CD8-positive, alpha-beta memory T cell (primary cell): ENCODE data around the gene CCDC89. TPM values are rescaled to one million over a fixed set of nuclear protein-coding genes. Genes with fewer than 3 reads are reported as not detected.

Experiments
- CTCF ChIA-PET: fragments of 350-600 bp; sonication (Branson Sonifier 250); formaldehyde crosslinking; loops from one replicate; lab custom pipeline; 2021; ENCODE audit warnings: antibody characterized with exemption; lab: Charles Lee
- POLR2A ChIA-PET: fragments of 350-600 bp; sonication (Branson Sonifier 250); formaldehyde crosslinking; loops from one replicate; lab custom pipeline; 2021; ENCODE audit warnings: antibody characterized with exemption; lab: Charles Lee
- DNase-seq, 5 donors: peaks; one replicate each; pipeline versions ENCODE4 v3.0.0 to v3.0.0-alpha.2; 2020 to 2022; ENCODE audit warnings: mixed read lengths in 1 of 5
- H3K27ac ChIP-seq: one replicate; pipeline ENCODE4 v1.7.0; 2013; ENCODE audit warnings: low read depth, mild to moderate bottlenecking, low read length, moderate library complexity
- H3K27me3 ChIP-seq: 2 replicates; pipeline ENCODE4 v1.7.0; 2013; ENCODE audit warnings: low read length, mild to moderate bottlenecking; ENCODE audit not compliant: insufficient read depth, poor library complexity, severe bottlenecking
- H3K36me3 ChIP-seq: 2 replicates; pipeline ENCODE4 v1.7.0; 2013; ENCODE audit warnings: mild to moderate bottlenecking, low read length, moderate library complexity; ENCODE audit not compliant: insufficient read depth
- H3K4me1 ChIP-seq: 2 replicates; pipeline ENCODE4 v1.7.0; 2013; ENCODE audit warnings: mild to moderate bottlenecking, low read length, moderate library complexity; ENCODE audit not compliant: insufficient read depth
- H3K4me3 ChIP-seq: 2 replicates; pipeline ENCODE4 v1.7.0; 2013; ENCODE audit warnings: mild to moderate bottlenecking, low read length
- H3K9me3 ChIP-seq: 2 replicates; pipeline ENCODE4 v1.7.0; 2013; ENCODE audit warnings: mild to moderate bottlenecking, low read length
- H3K27ac Mint-ChIP-seq, 8 donors: one replicate each; pipeline ENCODE4 v1.8.0; 2020 to 2021; ENCODE audit warnings: mixed read lengths in 8 of 8, mild to moderate bottlenecking in 6 of 8, inconsistent platforms in 3 of 8, moderate library complexity in 3 of 8
- H3K27me3 Mint-ChIP-seq, 2 donors: one replicate each; pipeline ENCODE4 v1.8.0; 2020 to 2021; ENCODE audit warnings: mixed read lengths in 2 of 2, mild to moderate bottlenecking in 1 of 2, moderate library complexity in 1 of 2
- H3K36me3 Mint-ChIP-seq, 3 donors: one replicate each; pipeline ENCODE4 v1.8.0; 2020 to 2021; ENCODE audit warnings: mixed read lengths in 3 of 3, inconsistent platforms in 1 of 3, mild to moderate bottlenecking in 1 of 3
- H3K4me1 Mint-ChIP-seq, 3 donors: one replicate each; pipeline ENCODE4 v1.8.0; 2020 to 2021; ENCODE audit warnings: mixed read lengths in 3 of 3, inconsistent platforms in 1 of 3, mild to moderate bottlenecking in 1 of 3
- H3K4me3 Mint-ChIP-seq, 7 donors: one replicate each; pipeline ENCODE4 v1.8.0; 2020 to 2021; ENCODE audit warnings: mixed read lengths in 7 of 7, mild to moderate bottlenecking in 6 of 7, moderate library complexity in 4 of 7, inconsistent platforms in 2 of 7
- H3K9me3 Mint-ChIP-seq, 5 donors: one replicate each; pipeline ENCODE4 v1.8.0; 2020 to 2022; ENCODE audit warnings: mixed read lengths in 5 of 5, mild to moderate bottlenecking in 3 of 5, moderate library complexity in 2 of 5, inconsistent platforms in 1 of 5
- polyA plus RNA-seq: library from polyadenylated mRNA; unstranded; fragments of 300-500 nt; fragmentation: Illumina TruSeq; gene quantifications from one replicate; pipeline ENCODE4 v1.2.3, GENCODE V29; 2021
- total RNA-seq, 2 experiments: library from RNA; stranded (reverse); gene quantifications; one replicate each; pipeline ENCODE4 v1.2.3, GENCODE V29; 2021

Gene CCDC89
- total and polyA plus RNA-seq, 3 experiments from 2014 or later, result 0.20 to 0.22 TPM; not detected in 1

- Mint-ChIP-seq H3K4me3 (peak overlapping the region in 1 of 7 donors; percentile 31), H3K27ac (peak overlapping the region in 3 of 8 donors; percentile 36 to 98 (median 43)), H3K4me1 (peaks cover 23 to 32% (median 31%) of the 10 kb centered on the region in 3 donors), H3K36me3 (peaks cover 0 to 24% (median 0%) of the 10 kb centered on the region in 3 donors), H3K9me3 (no peaks in the 10 kb centered on the region), H3K27me3 (peaks cover 3 to 11% of the 10 kb centered on the region in 2 donors)
- H3K27me3 ChIP-seq, result no peaks in the 10 kb centered on the region
- ChIA-PET CTCF (interaction anchor here (1.7 kb wide), 1 partner anchor 15 kb away, joined by 5 read pairs; no protein-coding TSS in a partner anchor), POLR2A (no interaction called here)
- H3K36me3 ChIP-seq, result peaks cover 5% of the 10 kb centered on the region
- DNase-seq, result no peak
- no peak overlapping the region for H3K27ac ChIP-seq
- no peaks in the 10 kb centered on the region for H3K9me3 ChIP-seq
- no peak overlapping the region for H3K4me3 ChIP-seq
- H3K4me1 ChIP-seq, result peaks cover 19% of the 10 kb centered on the region
Observed at GRCh38 chr11:85666687-85667086, 19.3 kb downstream of the CCDC89 start.

GRCh38 chr11:85665733-85666132 is 20.3 kb downstream of the CCDC89 start:
- peak overlapping the region; percentile 97 to 100 (median 100) for H3K27ac Mint-ChIP-seq
- H3K27me3 ChIP-seq, result no peaks in the 10 kb centered on the region
- H3K27me3 Mint-ChIP-seq, result peaks cover 3% of the 10 kb centered on the region in 2 donors
- no peak overlapping the region for H3K4me3 ChIP-seq
- peaks cover 5% of the 10 kb centered on the region for H3K36me3 ChIP-seq
- peaks cover 29% of the 10 kb centered on the region for H3K4me1 ChIP-seq
- H3K9me3 ChIP-seq, result no peaks in the 10 kb centered on the region
- CTCF ChIA-PET, result interaction anchor here (0.8 to 2.1 kb wide), 3 partner anchors 18 to 189 kb away, joined by 3 to 7 read pairs (median 4); partner anchors contain the start of genes CCDC83 and TMEM126A
- peak overlapping the region; percentile 98 for H3K27ac ChIP-seq
- H3K4me1 Mint-ChIP-seq, result peaks cover 32 to 41% (median 40%) of the 10 kb centered on the region in 3 donors
- POLR2A ChIA-PET, result no interaction called here
- no peak for DNase-seq
- peaks cover 0 to 32% (median 4%) of the 10 kb centered on the region in 3 donors for H3K36me3 Mint-ChIP-seq
- H3K4me3 Mint-ChIP-seq, result peak overlapping the region; percentile 24 to 100 (median 97)
- no peaks in the 10 kb centered on the region for H3K9me3 Mint-ChIP-seq

GRCh38 chr11:85664615-85665481 is 21.1 kb downstream of the CCDC89 start, which contains the start of gene CREBZF:
CREBZF (minus strand) TSS chr11:85665129; CDS start chr11:85664875, 254 bp downstream.
- Histone ChIP-seq H3K27ac (peak within 1 kb of the TSS; percentile 98), H3K4me3 (peak within 1 kb of the TSS; percentile 92), H3K36me3 (peaks cover 8% of the 10 kb centered on the region), H3K27me3 (no peaks in the 10 kb centered on the region), H3K9me3 (no peaks in the 10 kb centered on the region), H3K4me1 (peaks cover 37% of the 10 kb centered on the region)
- peaks cover 0 to 41% (median 6%) of the 10 kb centered on the region in 3 donors for H3K36me3 Mint-ChIP-seq
- DNase-seq, result peak; percentile 86 to 95 (median 90)
- H3K4me3 Mint-ChIP-seq, result peak within 1 kb of the TSS; percentile 97 to 100 (median 99)
- H3K9me3 Mint-ChIP-seq, result no peaks in the 10 kb centered on the region
- H3K27me3 Mint-ChIP-seq, result peaks cover 2 to 3% of the 10 kb centered on the region in 2 donors
- H3K4me1 Mint-ChIP-seq, result peaks cover 40 to 50% (median 49%) of the 10 kb centered on the region in 3 donors
- peak within 1 kb of the TSS; percentile 97 to 100 (median 100) for H3K27ac Mint-ChIP-seq
- ChIA-PET POLR2A (interaction anchor here (0.6 to 7.1 kb wide), 11 partner anchors 15 to 404 kb away, joined by 3 to 73 read pairs (median 4); partner anchors contain the start of genes DLG2, PICALM, TMEM126A and TMEM126B), CTCF (interaction anchor here (0.7 to 2.4 kb wide), 12 partner anchors 9 to 190 kb away, joined by 3 to 8 read pairs (median 4); partner anchors contain the start of genes CCDC83, CCDC89 and TMEM126A)

- H3K4me1 ChIP-seq, result peaks cover 45% of the 10 kb centered on the region
- peaks cover 12% of the 10 kb centered on the region for H3K36me3 ChIP-seq
- Mint-ChIP-seq H3K9me3 (no peaks in the 10 kb centered on the region), H3K36me3 (peaks cover 0 to 49% (median 6%) of the 10 kb centered on the region in 3 donors), H3K27ac (peak overlapping the region; percentile 97 to 100 (median 100)), H3K4me1 (peaks cover 46 to 59% (median 58%) of the 10 kb centered on the region in 3 donors), H3K4me3 (peak overlapping the region; percentile 97 to 100 (median 99)), H3K27me3 (peaks cover 0 to 3% of the 10 kb centered on the region in 2 donors)
- H3K27ac ChIP-seq, result peak overlapping the region; percentile 98
- peak overlapping the region; percentile 92 for H3K4me3 ChIP-seq
- H3K9me3 ChIP-seq, result no peaks in the 10 kb centered on the region
- ChIA-PET POLR2A (interaction anchor here (0.9 to 7.1 kb wide), 8 partner anchors 12 to 405 kb away, joined by 3 to 73 read pairs (median 6); partner anchors contain the start of genes CCDC83, DLG2, PICALM and TMEM126A), CTCF (interaction anchor here (0.8 to 3.5 kb wide), 11 partner anchors 10 to 191 kb away, joined by 3 to 10 read pairs (median 5); partner anchors contain the start of genes CCDC83, CCDC89, DLG2 and TMEM126A)
- DNase-seq, result peak; percentile 83 to 94 (median 88)
- no peaks in the 10 kb centered on the region for H3K27me3 ChIP-seq
Observed at GRCh38 chr11:85663753-85664614, 22.0 kb downstream of the CCDC89 start.

GRCh38 chr11:85663080-85663752 is 22.8 kb downstream of the CCDC89 start:
- peak overlapping the region; percentile 97 to 100 (median 100) for H3K27ac Mint-ChIP-seq
- H3K9me3 Mint-ChIP-seq, result no peaks in the 10 kb centered on the region
- H3K27me3 Mint-ChIP-seq, result peaks cover 0 to 3% of the 10 kb centered on the region in 2 donors
- Histone ChIP-seq H3K4me3 (peak overlapping the region; percentile 92), H3K36me3 (peaks cover 12% of the 10 kb centered on the region), H3K4me1 (peaks cover 45% of the 10 kb centered on the region), H3K9me3 (no peaks in the 10 kb centered on the region), H3K27ac (peak overlapping the region; percentile 98), H3K27me3 (no peaks in the 10 kb centered on the region)
- H3K36me3 Mint-ChIP-seq, result peaks cover 0 to 55% (median 6%) of the 10 kb centered on the region in 3 donors
- peak overlapping the region; percentile 97 to 100 (median 99) for H3K4me3 Mint-ChIP-seq
- H3K4me1 Mint-ChIP-seq, result peaks cover 52 to 67% (median 65%) of the 10 kb centered on the region in 3 donors
- CTCF ChIA-PET, result interaction anchor here (0.8 to 3.5 kb wide), 9 partner anchors 9 to 162 kb away, joined by 3 to 10 read pairs (median 5); partner anchors contain the start of genes DLG2, TMEM126A and TMEM126B
- POLR2A ChIA-PET, result interaction anchor here (0.5 to 7.1 kb wide), 6 partner anchors 11 to 634 kb away, joined by 4 to 73 read pairs (median 10); partner anchors contain the start of genes CCDC83, DLG2, TMEM126A and TMEM126B
- peak in 1 of 5 donors; percentile 35 for DNase-seq

GRCh38 chr11:85661972-85662664 is 23.9 kb downstream of the CCDC89 start:
- Histone ChIP-seq H3K36me3 (peaks cover 12% of the 10 kb centered on the region), H3K27ac (peak overlapping the region; percentile 1), H3K4me1 (peaks cover 45% of the 10 kb centered on the region), H3K4me3 (no peak overlapping the region), H3K9me3 (no peaks in the 10 kb centered on the region), H3K27me3 (no peaks in the 10 kb centered on the region)
- Mint-ChIP-seq H3K4me1 (peaks cover 54 to 73% (median 73%) of the 10 kb centered on the region in 3 donors), H3K9me3 (no peaks in the 10 kb centered on the region), H3K4me3 (peak overlapping the region; percentile 49 to 100 (median 98)), H3K27me3 (peaks cover 0 to 3% of the 10 kb centered on the region in 2 donors), H3K36me3 (peaks cover 0 to 64% (median 6%) of the 10 kb centered on the region in 3 donors), H3K27ac (peak overlapping the region in 6 of 8 donors; percentile 46 to 98 (median 63))
- POLR2A ChIA-PET, result interaction anchor here (7.1 kb wide), 1 partner anchor 14 kb away, joined by 73 read pairs; the partner anchor contains the start of gene TMEM126A
- CTCF ChIA-PET, result interaction anchor here (1.4 to 3.5 kb wide), 2 partner anchors 15 to 34 kb away, joined by 3 to 10 read pairs; partner anchors contain the start of genes DLG2, TMEM126A and TMEM126B
- DNase-seq, result no peak
